Prostate gland (tissue), 2 donors: ENCODE data around the gene APBA2.
"Not testable (repeated sequence)": the region's sequence is repeated elsewhere in the genome, so short reads cannot be mapped to it uniquely, and the experiment has no call there.

Experiments
- POLR2A ChIP-seq: fragments of 450-650 bp; IDR thresholded peaks from one replicate; pipeline ENCODE4 v1.6.1; 2016; ENCODE audit warnings: antibody characterized with exemption, mild to moderate bottlenecking
- POLR2AphosphoS5 ChIP-seq: sonication (generic); formaldehyde crosslinking; IDR thresholded peaks from one replicate; pipeline ENCODE4 v1.6.1; 2017; ENCODE audit warnings: antibody characterized with exemption
- TF ChIP-seq, protein P1 (sequence below), 4 experiments: fragments of 200-600 bp in 2 of 4; fragments of 450-650 bp in 2 of 4; sonication (generic) in 2 of 4; IDR thresholded peaks; 1 replicate in 3 of 4; 2 replicates in 1 of 4; pipeline ENCODE4 v1.5.1; 2016 to 2019; ENCODE audit warnings: antibody characterized with exemption in 4 of 4, mild to moderate bottlenecking in 2 of 4, moderate library complexity in 2 of 4

DNA sequence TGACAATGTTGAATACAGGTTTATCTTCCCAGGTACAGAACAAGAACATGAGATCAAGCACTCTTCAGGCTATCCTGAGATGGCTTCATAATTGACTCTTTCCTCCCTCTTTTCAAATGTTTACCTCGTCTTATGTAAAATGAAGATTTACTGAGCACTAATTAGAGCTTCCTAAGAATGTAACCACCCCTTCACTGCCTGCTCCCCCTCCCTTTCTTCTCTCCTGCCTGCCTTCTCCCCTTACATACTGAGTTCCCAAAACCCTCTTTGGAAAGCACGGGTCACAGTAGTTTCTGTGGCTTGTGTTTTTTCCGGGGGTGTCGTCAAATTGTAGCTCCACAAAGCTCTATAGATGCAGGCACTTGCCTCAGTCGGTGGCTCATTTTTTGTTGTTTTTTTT, 32.1 kb upstream of the APBA2 start:
- TF ChIP-seq, protein P1, sequence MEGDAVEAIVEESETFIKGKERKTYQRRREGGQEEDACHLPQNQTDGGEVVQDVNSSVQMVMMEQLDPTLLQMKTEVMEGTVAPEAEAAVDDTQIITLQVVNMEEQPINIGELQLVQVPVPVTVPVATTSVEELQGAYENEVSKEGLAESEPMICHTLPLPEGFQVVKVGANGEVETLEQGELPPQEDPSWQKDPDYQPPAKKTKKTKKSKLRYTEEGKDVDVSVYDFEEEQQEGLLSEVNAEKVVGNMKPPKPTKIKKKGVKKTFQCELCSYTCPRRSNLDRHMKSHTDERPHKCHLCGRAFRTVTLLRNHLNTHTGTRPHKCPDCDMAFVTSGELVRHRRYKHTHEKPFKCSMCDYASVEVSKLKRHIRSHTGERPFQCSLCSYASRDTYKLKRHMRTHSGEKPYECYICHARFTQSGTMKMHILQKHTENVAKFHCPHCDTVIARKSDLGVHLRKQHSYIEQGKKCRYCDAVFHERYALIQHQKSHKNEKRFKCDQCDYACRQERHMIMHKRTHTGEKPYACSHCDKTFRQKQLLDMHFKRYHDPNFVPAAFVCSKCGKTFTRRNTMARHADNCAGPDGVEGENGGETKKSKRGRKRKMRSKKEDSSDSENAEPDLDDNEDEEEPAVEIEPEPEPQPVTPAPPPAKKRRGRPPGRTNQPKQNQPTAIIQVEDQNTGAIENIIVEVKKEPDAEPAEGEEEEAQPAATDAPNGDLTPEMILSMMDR (IDR thresholded peaks at IDR 0.05), result not testable (repeated sequence)
- not testable (repeated sequence) for TF ChIP-seq POLR2AphosphoS5, POLR2A
